H1 (cell line): Measurements from ENCODE around the gene CCL28. TPM values are rescaled to one million over a fixed set of nuclear protein-coding genes. Genes with fewer than 3 reads are reported as not detected.

Experiments used
- CTCF ChIA-PET: fragments of 300-600 bp; sonication (Branson Sonifier 250); formaldehyde crosslinking; loops from one replicate; lab custom pipeline; 2021; ENCODE audit not compliant: partially characterized antibody; lab: Charles Lee
- POLR2A ChIA-PET: fragments of 300-600 bp; sonication (Branson Sonifier 250); formaldehyde crosslinking; loops from one replicate; lab custom pipeline; 2021; ENCODE audit warnings: inconsistent platforms; ENCODE audit not compliant: partially characterized antibody; lab: Charles Lee
- DNase-seq, 2 experiments: peaks; one replicate each; pipeline versions ENCODE4 v3.0.0 to v3.0.0-alpha.2; 2010 to 2022; ENCODE audit warnings: low spot score in 2 of 2, low read depth in 1 of 2, mixed read lengths in 1 of 2
- FAIRE-seq: peaks from 2 replicates; lab custom pipeline; 2011; peaks lifted over from hg19 to GRCh38; lab: Jason Lieb, UNC
- H2AFZ ChIP-seq: 2 replicates; pipeline ENCODE4 v1.8.1; 2012; ENCODE audit warnings: low read length, inconsistent platforms
- H2AK5ac ChIP-seq: 2 replicates; pipeline ENCODE4 v1.6.1; 2013; ENCODE audit warnings: low read depth, low read length
- H2BK120ac ChIP-seq: replicated peaks from 2 replicates; pipeline ENCODE3; 2013; ENCODE audit warnings: low read depth, low read length, inconsistent platforms
- H2BK12ac ChIP-seq: 2 replicates; pipeline ENCODE4 v1.6.1; 2013; ENCODE audit warnings: low read depth, low read length
- H2BK15ac ChIP-seq: 2 replicates; pipeline ENCODE4 v1.6.1; 2013; ENCODE audit warnings: low read length
- H2BK20ac ChIP-seq: 2 replicates; pipeline ENCODE4 v1.6.1; 2013; ENCODE audit warnings: low read length
- H2BK5ac ChIP-seq: 2 replicates; pipeline ENCODE4 v1.6.1; 2013; ENCODE audit warnings: low read depth, low read length
- H3K14ac ChIP-seq: 2 replicates; pipeline ENCODE4 v1.6.1; 2013; ENCODE audit warnings: inconsistent platforms; ENCODE audit not compliant: insufficient read length
- H3K18ac ChIP-seq: 2 replicates; pipeline ENCODE4 v1.6.1; 2013; ENCODE audit warnings: low read length; ENCODE audit errors: extremely low read depth
- H3K23ac ChIP-seq: 2 replicates; pipeline ENCODE4 v1.6.1; 2013; ENCODE audit warnings: inconsistent platforms; ENCODE audit not compliant: insufficient read length
- H3K23me2 ChIP-seq: 2 replicates; pipeline ENCODE4 v1.6.1; 2013; ENCODE audit warnings: low read depth, low read length
- H3K27ac ChIP-seq: 2 replicates; pipeline ENCODE4 v1.6.1; 2011; ENCODE audit warnings: low read depth, low read length, inconsistent platforms
- H3K27me3 ChIP-seq, 4 experiments: replicated peaks in 1 of 4; 1 replicate in 1 of 4; 2 replicates in 3 of 4; pipeline versions ENCODE4 v1.6.1 to v1.8.1; 2011 to 2013; ENCODE audit warnings: low read length in 3 of 4, mild to moderate bottlenecking in 3 of 4, inconsistent platforms in 2 of 4, mixed read lengths in 2 of 4, moderate library complexity in 1 of 4; ENCODE audit not compliant: control insufficient read depth in 3 of 4, insufficient read depth in 3 of 4; ENCODE audit errors: extremely low read depth in 1 of 4
- H3K36me3 ChIP-seq, 4 experiments: 2 replicates each; pipeline versions ENCODE4 v1.6.1 to v1.8.1; 2011 to 2013; ENCODE audit warnings: mild to moderate bottlenecking in 4 of 4, low read length in 3 of 4, moderate library complexity in 2 of 4, control low read depth in 1 of 4, inconsistent platforms in 1 of 4; ENCODE audit not compliant: insufficient read depth in 4 of 4, control insufficient read depth in 2 of 4
- H3K4ac ChIP-seq: replicated peaks from 2 replicates; pipeline ENCODE3; 2013; ENCODE audit warnings: low read length, low read depth, mixed read lengths, inconsistent platforms; ENCODE audit not compliant: insufficient read length
- H3K4me1 ChIP-seq, 4 experiments: replicated peaks in 1 of 4; 1 replicate in 1 of 4; 2 replicates in 3 of 4; pipeline versions ENCODE4 v1.6.1 to v1.8.1; 2011 to 2013; ENCODE audit warnings: low read length in 3 of 4, inconsistent platforms in 2 of 4, mixed read lengths in 1 of 4; ENCODE audit not compliant: insufficient read depth in 4 of 4, control insufficient read depth in 3 of 4
- H3K4me2 ChIP-seq, 2 experiments: 2 replicates each; pipeline versions ENCODE4 v1.6.1 to v1.8.1; 2011 to 2013; ENCODE audit warnings: low read depth in 2 of 2, low read length in 2 of 2, control low read depth in 1 of 2, inconsistent platforms in 1 of 2, mild to moderate bottlenecking in 1 of 2; ENCODE audit not compliant: insufficient read depth in 1 of 2
- H3K4me3 ChIP-seq, 4 experiments: fragments of 200-600, 300-600 bp in 1 of 4; sonication (generic), shearing (Covaris generic), sonication (Bioruptor Twin) in 1 of 4; 2 replicates each; pipeline versions ENCODE4 v1.5.1 to v1.8.1; 2011 to 2016; ENCODE audit warnings: low read length in 4 of 4, low read depth in 3 of 4, control low read depth in 2 of 4, inconsistent platforms in 2 of 4, mild to moderate bottlenecking in 2 of 4, mixed read lengths in 1 of 4, moderate library complexity in 1 of 4; ENCODE audit not compliant: insufficient read depth in 2 of 4; ENCODE audit errors: extremely low read depth in 1 of 4
- H3K56ac ChIP-seq: replicated peaks from 2 replicates; pipeline ENCODE3; 2013; ENCODE audit warnings: low read depth, mild to moderate bottlenecking, mixed read lengths, low read length, inconsistent platforms; ENCODE audit not compliant: insufficient read length
- H3K79me1 ChIP-seq: 2 replicates; pipeline ENCODE4 v1.6.1; 2013; ENCODE audit warnings: low read depth, low read length, control low read depth
- H3K79me2 ChIP-seq, 2 experiments: 2 replicates each; pipeline versions ENCODE4 v1.6.1 to v1.8.1; 2012 to 2013; ENCODE audit warnings: low read length in 2 of 2, mild to moderate bottlenecking in 2 of 2, inconsistent platforms in 1 of 2; ENCODE audit not compliant: insufficient read depth in 2 of 2, control insufficient read depth in 1 of 2
- H3K9ac ChIP-seq, 4 experiments: replicated peaks in 1 of 4; 1 replicate in 1 of 4; 2 replicates in 3 of 4; pipeline versions ENCODE4 v1.6.1 to v1.8.1; 2011 to 2013; ENCODE audit warnings: low read depth in 3 of 4, low read length in 3 of 4, control low read depth in 2 of 4, mild to moderate bottlenecking in 2 of 4, moderate library complexity in 2 of 4, inconsistent platforms in 1 of 4; ENCODE audit errors: extremely low read depth in 1 of 4
- H3K9me3 ChIP-seq, 2 experiments: 2 replicates each; pipeline versions ENCODE4 v1.6.1 to v1.8.1; 2012 to 2013; ENCODE audit warnings: mild to moderate bottlenecking in 2 of 2, moderate library complexity in 2 of 2, control low read depth in 1 of 2, inconsistent platforms in 1 of 2, low read depth in 1 of 2, low read length in 1 of 2, mixed read lengths in 1 of 2; ENCODE audit not compliant: insufficient read depth in 2 of 2
- H4K20me1 ChIP-seq, 2 experiments: replicated peaks in 1 of 2; 2 replicates each; pipeline versions ENCODE3 to v1.8.1; 2011 to 2013; ENCODE audit warnings: inconsistent platforms in 2 of 2, low read length in 2 of 2, mild to moderate bottlenecking in 1 of 2; ENCODE audit not compliant: insufficient read depth in 2 of 2, control insufficient read depth in 1 of 2
- H4K5ac ChIP-seq: 2 replicates; pipeline ENCODE4 v1.6.1; 2013; ENCODE audit warnings: low read length, low read depth, mixed read lengths, inconsistent platforms; ENCODE audit not compliant: insufficient read length
- H4K8ac ChIP-seq: 2 replicates; pipeline ENCODE4 v1.8.0; 2013; ENCODE audit warnings: mild to moderate bottlenecking, moderate library complexity, low read length, inconsistent platforms; ENCODE audit not compliant: insufficient read depth; ENCODE audit errors: extremely low read depth
- H4K91ac ChIP-seq: replicated peaks from 2 replicates; pipeline ENCODE3; 2013; ENCODE audit warnings: low read length, mixed read lengths, inconsistent platforms; ENCODE audit not compliant: insufficient read length
- CBX8 ChIP-seq: fragments of 300-800, 300-1000 bp; sonication (generic); IDR thresholded peaks from 2 replicates; pipeline ENCODE4 v1.7.1; 2016; ENCODE audit warnings: low read depth, low read length, borderline replicate concordance
- KDM1A ChIP-seq: fragments of 200-600, 300-600 bp; sonication (generic); IDR thresholded peaks from 2 replicates; pipeline ENCODE4 v1.7.1; 2016; ENCODE audit warnings: mild to moderate bottlenecking, low read length, borderline replicate concordance
- KDM5A ChIP-seq: fragments of 200-600 bp; IDR thresholded peaks from 2 replicates; pipeline ENCODE4 v1.7.1; 2012; ENCODE audit warnings: mild to moderate bottlenecking, low read length, inconsistent platforms, mixed read lengths
- POLR2AphosphoS5 ChIP-seq: IDR thresholded peaks from 2 replicates; pipeline ENCODE4 v1.6.1; 2011; ENCODE audit warnings: low read depth, low read length
- RBBP5 ChIP-seq: IDR thresholded peaks from 2 replicates; pipeline ENCODE4 v1.7.1; 2012; ENCODE audit warnings: low read depth, mild to moderate bottlenecking, inconsistent platforms, low read length, moderate library complexity, borderline replicate concordance
- RXRA ChIP-seq: IDR thresholded peaks from 2 replicates; pipeline ENCODE4 v1.6.1; 2011; ENCODE audit warnings: low read depth, mild to moderate bottlenecking, low read length, moderate library complexity; ENCODE audit not compliant: insufficient read depth
- SIN3A ChIP-seq, 2 experiments: IDR thresholded peaks in 1 of 2; conservative IDR thresholded peaks in 1 of 2; 2 replicates each; pipeline ENCODE4 v1.6.1; 2011 to 2012; ENCODE audit warnings: low read length in 2 of 2, improper control_type of control experiment in 1 of 2, low read depth in 1 of 2, mild to moderate bottlenecking in 1 of 2
- SUZ12 ChIP-seq: fragments of 200-600 bp; sonication (generic); IDR thresholded peaks from 2 replicates; pipeline ENCODE4 v1.6.1; 2012; ENCODE audit warnings: mild to moderate bottlenecking, inconsistent platforms, low read length, moderate library complexity, mixed read lengths
- WGBS, 2 experiments: shearing (Covaris generic) in 1 of 2; methylation state at CpG; one replicate each; pipeline versions ENCODE4 v1.1.6 to v1.1.7; 2013 to 2015; ENCODE audit warnings: low lambda C conversion rate in 2 of 2, mixed read lengths in 2 of 2, inconsistent platforms in 1 of 2, low coverage in 1 of 2, missing lambda C conversion rate in 1 of 2; ENCODE audit not compliant: insufficient replicate concordance in 2 of 2, insufficient coverage in 1 of 2, insufficient read length in 1 of 2; ENCODE audit errors: extremely low coverage in 1 of 2, missing lambda C conversion rate in 1 of 2; 5-methylcytosine and 5-hydroxymethylcytosine counted together
- polyA plus RNA-seq, 7 experiments: library from polyadenylated mRNA; depleted of rRNA in 3 of 7; stranded (reverse) in 5 of 7; unstranded in 2 of 7; fragments of >200 nt in 5 of 7; fragments of 200-250 nt in 2 of 7; gene quantifications; 1 replicate in 5 of 7; 2 replicates in 1 of 7; 4 replicates in 1 of 7; pipeline versions ENCODE4 v1.2.1 to v1.2.3, GENCODE V29; 2011 to 2013; ENCODE audit warnings: missing spikeins in 2 of 7, mixed read lengths in 2 of 7
- total RNA-seq: library from RNA; stranded (reverse); fragmentation: NEBNext Ultra II Directional; extraction: Animal tissue kit (Norgen Biotek cat#: 25700); gene quantifications from 2 replicates; pipeline ENCODE4 v1.2.1, GENCODE V29; 2021

Gene CCL28
- total and polyA plus RNA-seq, 2 of the 8 experiments (the other 6 are each of a cell fraction or from before 2014, with no cell fraction given) = 0.95 TPM; not detected in 1

DNA sequence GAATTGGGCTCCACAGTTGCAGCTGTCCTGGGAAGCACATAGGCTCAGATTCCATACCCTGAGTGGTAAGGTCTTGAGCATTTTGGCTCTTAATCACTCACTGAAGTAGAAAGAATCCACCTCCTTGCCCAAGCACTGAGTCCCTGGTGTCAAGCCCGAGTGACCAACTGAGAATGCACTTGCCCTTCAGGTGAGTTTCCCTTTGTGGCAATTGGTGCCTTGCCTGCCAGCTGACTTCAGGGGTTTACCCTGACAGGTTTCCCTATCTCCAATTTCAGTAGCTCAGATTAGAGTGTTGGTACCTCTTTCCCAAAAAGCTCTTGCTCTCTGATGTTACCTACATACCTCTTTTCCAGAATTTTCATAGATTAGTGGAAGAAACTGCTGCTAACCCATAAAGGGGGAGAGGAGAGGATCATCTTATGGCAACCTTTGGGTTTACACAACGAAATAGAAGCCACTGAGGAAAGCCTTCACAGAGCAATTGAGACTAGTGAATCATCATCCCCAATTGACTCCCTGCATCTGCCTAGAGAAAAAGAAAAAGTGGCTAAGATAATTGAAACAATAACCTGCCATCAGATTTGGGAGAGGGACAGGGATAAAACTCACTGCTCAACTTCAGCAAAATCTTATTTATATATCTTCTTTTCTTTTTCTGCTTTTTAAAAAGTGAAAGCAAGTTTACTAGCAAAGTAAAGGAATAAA lies 48.6 kb downstream of the CCL28 start:
- H3K27ac ChIP-seq = no peak overlapping the region
- no peak overlapping the region for H2AK5ac ChIP-seq
- no peak overlapping the region for H3K56ac ChIP-seq
- 64% methylated on average over 2 of the region's 2 CpGs; no CpG with 5 or more reads in 1 of the 2 experiments for whole genome bisulfite sequencing, 2 experiments
- H3K36me3 ChIP-seq = no peaks in the 10 kb centered on the region
- no peak overlapping the region for H3K18ac ChIP-seq
- H2BK12ac ChIP-seq = no peak overlapping the region
- no peak for DNase-seq
- no peak overlapping the region for H3K4me3 ChIP-seq
- no peak overlapping the region for H3K23ac ChIP-seq
- TF ChIP-seq SIN3A (conservative IDR thresholded peaks at IDR 0.05 in 1 of 2, IDR thresholded peaks at IDR 0.05 in 1 of 2; ENCODE audit: low read depth in 1 of 2, low read length in 2 of 2) (no peak), SUZ12 (no peak), KDM1A (no peak), POLR2AphosphoS5 (no peak), KDM5A (no peak), CBX8 (no peak), RXRA (no peak), RBBP5 (no peak)
- TF ChIP-seq, all 59 proteins: peak for 0
- Histone ChIP-seq H3K9ac (no peak overlapping the region), H3K14ac (no peak overlapping the region), H3K23me2 (no peaks in the 10 kb centered on the region), H3K4me2 (no peak overlapping the region), H2BK20ac (no peak overlapping the region), H3K4ac (no peak overlapping the region), H2BK5ac (no peak overlapping the region), H3K9me3 (peaks cover 20 to 25% of the 10 kb centered on the region in 2 experiments), H3K4me1 (no peaks in the 10 kb centered on the region), H4K8ac (no peak overlapping the region), H4K20me1 (no peaks in the 10 kb centered on the region), H2AFZ (no peak overlapping the region), H4K5ac (no peak overlapping the region), H2BK15ac (no peak overlapping the region), H3K79me2 (no peaks in the 10 kb centered on the region), H2BK120ac (no peak overlapping the region), H3K27me3 (no peaks in the 10 kb centered on the region), H4K91ac (no peak overlapping the region), H3K79me1 (no peaks in the 10 kb centered on the region)
- FAIRE-seq = no peak
- ChIA-PET CTCF (no interaction called here), POLR2A (no interaction called here)
